GM12878 (cell line): Measurements from ENCODE around the gene PTK6.

Experiments used
- BCL3 ChIP-seq: IDR thresholded peaks from 2 replicates; pipeline ENCODE4 v1.6.1; 2011; ENCODE audit warnings: borderline replicate concordance, low read depth, mild to moderate bottlenecking, moderate library complexity, low read length; ENCODE audit not compliant: insufficient read depth, poor library complexity, severe bottlenecking
- POLR2A ChIP-seq: IDR thresholded peaks from 2 replicates; pipeline ENCODE4 v1.6.1; 2011; ENCODE audit warnings: low read depth, mild to moderate bottlenecking, low read length
- TF ChIP-seq, protein P1 (sequence below), 3 experiments: IDR thresholded peaks in 2 of 3; conservative IDR thresholded peaks in 1 of 3; 2 replicates each; pipeline ENCODE4 v1.5.1; 2011; ENCODE audit warnings: low read depth in 3 of 3, low read length in 3 of 3, mild to moderate bottlenecking in 3 of 3, control low read depth in 2 of 3, moderate library complexity in 2 of 3, inconsistent platforms in 1 of 3, mixed read lengths in 1 of 3; ENCODE audit not compliant: control insufficient read depth in 2 of 3, insufficient read depth in 1 of 3; ENCODE audit errors: extremely low read depth in 1 of 3

DNA sequence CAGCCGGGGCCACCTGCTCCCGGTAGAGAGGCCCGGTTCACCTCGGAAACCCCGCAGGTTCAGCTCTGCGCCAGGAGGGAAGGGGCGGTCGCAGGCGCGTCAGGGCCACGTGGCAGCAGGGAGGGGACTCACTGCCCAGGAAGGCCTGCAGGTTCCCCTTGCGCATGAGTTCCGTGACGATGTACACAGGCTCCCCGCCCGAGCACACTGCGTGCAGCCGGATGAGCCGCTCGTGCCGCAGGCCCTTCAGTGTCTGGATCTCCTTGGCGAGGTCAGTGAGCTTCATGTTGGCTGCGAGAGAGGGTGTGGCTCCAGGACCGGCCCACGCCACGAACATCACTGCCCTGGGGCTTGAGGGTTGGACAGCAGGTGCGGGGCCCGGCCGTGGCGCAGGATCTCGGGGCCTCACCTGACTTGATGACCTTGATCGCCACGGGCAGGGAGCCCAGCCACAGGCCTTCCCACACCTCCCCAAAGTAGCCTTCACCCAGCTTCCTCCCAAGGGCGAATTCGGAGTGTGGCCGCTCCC is 4.9 kb upstream of the PTK6 start:
- TF ChIP-seq BCL3: no peak
- TF ChIP-seq, protein P1, sequence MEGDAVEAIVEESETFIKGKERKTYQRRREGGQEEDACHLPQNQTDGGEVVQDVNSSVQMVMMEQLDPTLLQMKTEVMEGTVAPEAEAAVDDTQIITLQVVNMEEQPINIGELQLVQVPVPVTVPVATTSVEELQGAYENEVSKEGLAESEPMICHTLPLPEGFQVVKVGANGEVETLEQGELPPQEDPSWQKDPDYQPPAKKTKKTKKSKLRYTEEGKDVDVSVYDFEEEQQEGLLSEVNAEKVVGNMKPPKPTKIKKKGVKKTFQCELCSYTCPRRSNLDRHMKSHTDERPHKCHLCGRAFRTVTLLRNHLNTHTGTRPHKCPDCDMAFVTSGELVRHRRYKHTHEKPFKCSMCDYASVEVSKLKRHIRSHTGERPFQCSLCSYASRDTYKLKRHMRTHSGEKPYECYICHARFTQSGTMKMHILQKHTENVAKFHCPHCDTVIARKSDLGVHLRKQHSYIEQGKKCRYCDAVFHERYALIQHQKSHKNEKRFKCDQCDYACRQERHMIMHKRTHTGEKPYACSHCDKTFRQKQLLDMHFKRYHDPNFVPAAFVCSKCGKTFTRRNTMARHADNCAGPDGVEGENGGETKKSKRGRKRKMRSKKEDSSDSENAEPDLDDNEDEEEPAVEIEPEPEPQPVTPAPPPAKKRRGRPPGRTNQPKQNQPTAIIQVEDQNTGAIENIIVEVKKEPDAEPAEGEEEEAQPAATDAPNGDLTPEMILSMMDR (IDR thresholded peaks at IDR 0.05 in 2 of 3, conservative IDR thresholded peaks at IDR 0.05 in 1 of 3; ENCODE audit: control insufficient read depth in 2 of 3, extremely low read depth in 1 of 3, insufficient read depth in 1 of 3, low read depth in 3 of 3, low read length in 3 of 3): no peak
- no peak for TF ChIP-seq POLR2A
